Activated naive CD8-positive, alpha-beta T cell treated with anti-CD3 and anti-CD28 coated beads, Interleukin-2, amount 50 U/mL, for 24 hours (primary cell): ENCODE data around the gene ESPL1.

Experiments used
- ATAC-seq: fragments of 150-1000 bp; cut with Tn5 transposase; one replicate; pipeline ENCODE4 v1.10.0; 2021
- DNase-seq: peaks from one replicate; pipeline ENCODE4 v3.0.0; 2021
- H3K27ac Mint-ChIP-seq: one replicate; pipeline ENCODE4 v1.8.0; 2021; ENCODE audit warnings: mild to moderate bottlenecking, mixed read lengths
- H3K27me3 Mint-ChIP-seq: one replicate; pipeline ENCODE4 v1.8.0; 2021; ENCODE audit warnings: mixed read lengths
- H3K36me3 Mint-ChIP-seq: one replicate; pipeline ENCODE4 v1.8.0; 2021; ENCODE audit warnings: low read depth, mixed read lengths
- H3K4me1 Mint-ChIP-seq: one replicate; pipeline ENCODE4 v1.8.0; 2021; ENCODE audit warnings: mixed read lengths
- H3K4me3 Mint-ChIP-seq: one replicate; pipeline ENCODE4 v1.8.0; 2021; ENCODE audit warnings: mild to moderate bottlenecking, moderate library complexity, mixed read lengths
- H3K9me3 Mint-ChIP-seq: one replicate; pipeline ENCODE4 v1.8.0; 2021; ENCODE audit warnings: mixed read lengths

The ESPL1 gene

GRCh38 chr12:53225635-53226424, 42.3 kb upstream of the ESPL1 start:
- ATAC-seq (no peak), DNase-seq (no peak)
- H3K27me3 Mint-ChIP-seq: no peaks in the 10 kb centered on the region
- H3K27ac Mint-ChIP-seq: peak overlapping the region; percentile 39
- no peak overlapping the region for H3K4me3 Mint-ChIP-seq
- peaks cover 74% of the 10 kb centered on the region for H3K4me1 Mint-ChIP-seq
- no peaks in the 10 kb centered on the region for H3K9me3 Mint-ChIP-seq
- peaks cover 4% of the 10 kb centered on the region for H3K36me3 Mint-ChIP-seq

- Mint-ChIP-seq H3K4me1 (peaks cover 79% of the 10 kb centered on the region), H3K27ac (no peak overlapping the region), H3K9me3 (no peaks in the 10 kb centered on the region), H3K4me3 (no peak overlapping the region), H3K36me3 (peaks cover 4% of the 10 kb centered on the region), H3K27me3 (no peaks in the 10 kb centered on the region)
- DNase-seq (no peak), ATAC-seq (no peak)
These were observed 41.3 kb upstream of the ESPL1 start for GRCh38 chr12:53226815-53227214.

- Mint-ChIP-seq H3K27ac (no peak overlapping the region), H3K9me3 (no peaks in the 10 kb centered on the region), H3K27me3 (no peaks in the 10 kb centered on the region), H3K4me1 (peaks cover 75% of the 10 kb centered on the region), H3K4me3 (no peak overlapping the region), H3K36me3 (peaks cover 4% of the 10 kb centered on the region)
- no peak for DNase-seq
- ATAC-seq: no peak
These were observed 40.8 kb upstream of the ESPL1 start for GRCh38 chr12:53227341-53227740.

GRCh38 chr12:53227836-53228235, 40.3 kb upstream of the ESPL1 start:
- H3K9me3 Mint-ChIP-seq: no peaks in the 10 kb centered on the region
- DNase-seq (no peak), ATAC-seq (no peak)
- H3K27ac Mint-ChIP-seq: peak overlapping the region; percentile 28
- no peak overlapping the region for H3K4me3 Mint-ChIP-seq
- H3K27me3 Mint-ChIP-seq: no peaks in the 10 kb centered on the region
- H3K4me1 Mint-ChIP-seq: peaks cover 75% of the 10 kb centered on the region
- H3K36me3 Mint-ChIP-seq: peaks cover 4% of the 10 kb centered on the region

GRCh38 chr12:53229454-53229853, 38.6 kb upstream of the ESPL1 start:
- no peak for ATAC-seq
- Mint-ChIP-seq H3K27ac (peak overlapping the region; percentile 0), H3K9me3 (no peaks in the 10 kb centered on the region), H3K27me3 (peaks cover 2% of the 10 kb centered on the region), H3K4me3 (no peak overlapping the region), H3K4me1 (peaks cover 75% of the 10 kb centered on the region), H3K36me3 (peaks cover 4% of the 10 kb centered on the region)
- DNase-seq: no peak

GRCh38 chr12:53230108-53230845, 37.8 kb upstream of the ESPL1 start:
- Mint-ChIP-seq H3K4me1 (peaks cover 75% of the 10 kb centered on the region), H3K4me3 (no peak overlapping the region), H3K27me3 (peaks cover 2% of the 10 kb centered on the region), H3K36me3 (peaks cover 4% of the 10 kb centered on the region), H3K27ac (peak overlapping the region; percentile 1), H3K9me3 (no peaks in the 10 kb centered on the region)
- DNase-seq: no peak
- ATAC-seq: no peak

GRCh38 chr12:53231671-53231920, 36.5 kb upstream of the ESPL1 start:
- no peak overlapping the region for H3K27ac Mint-ChIP-seq
- peaks cover 4% of the 10 kb centered on the region for H3K36me3 Mint-ChIP-seq
- peaks cover 81% of the 10 kb centered on the region for H3K4me1 Mint-ChIP-seq
- no peaks in the 10 kb centered on the region for H3K9me3 Mint-ChIP-seq
- peak overlapping the region; percentile 68 for H3K4me3 Mint-ChIP-seq
- no peak for ATAC-seq
- peaks cover 2% of the 10 kb centered on the region for H3K27me3 Mint-ChIP-seq
- no peak for DNase-seq

GRCh38 chr12:53231921-53232645, 36.0 kb upstream of the ESPL1 start, which contains the start of gene RARG:
TSS of gene RARG (minus strand) at chr12:53232209. CDS start at chr12:53227545, 4,664 bp downstream.
- peaks cover under 1% of the 10 kb centered on the region for H3K36me3 Mint-ChIP-seq
- ATAC-seq (peak; percentile 77), DNase-seq (peak; percentile 71)
- peak within 1 kb of the TSS; percentile 83 for H3K4me3 Mint-ChIP-seq
- peaks cover 2% of the 10 kb centered on the region for H3K27me3 Mint-ChIP-seq
- no peaks in the 10 kb centered on the region for H3K9me3 Mint-ChIP-seq
- H3K4me1 Mint-ChIP-seq: peaks cover 82% of the 10 kb centered on the region
- H3K27ac Mint-ChIP-seq: peak within 1 kb of the TSS; percentile 78

GRCh38 chr12:53232646-53233461, 35.2 kb upstream of the ESPL1 start:
- H3K27ac Mint-ChIP-seq: peak overlapping the region; percentile 78
- H3K36me3 Mint-ChIP-seq: no peaks in the 10 kb centered on the region
- peak overlapping the region; percentile 83 for H3K4me3 Mint-ChIP-seq
- H3K9me3 Mint-ChIP-seq: no peaks in the 10 kb centered on the region
- H3K27me3 Mint-ChIP-seq: peaks cover 2% of the 10 kb centered on the region
- DNase-seq (no peak), ATAC-seq (peak; percentile 37)
- H3K4me1 Mint-ChIP-seq: peaks cover 84% of the 10 kb centered on the region

GRCh38 chr12:53233671-53234121, 34.4 kb upstream of the ESPL1 start:
- Mint-ChIP-seq H3K27ac (peak overlapping the region; percentile 78), H3K36me3 (no peaks in the 10 kb centered on the region), H3K27me3 (peaks cover 2% of the 10 kb centered on the region), H3K4me1 (peaks cover 77% of the 10 kb centered on the region), H3K4me3 (peak overlapping the region; percentile 43), H3K9me3 (no peaks in the 10 kb centered on the region)
- no peak for DNase-seq
- no peak for ATAC-seq

GRCh38 chr12:53234271-53234914, 33.7 kb upstream of the ESPL1 start:
- no peak for ATAC-seq
- H3K36me3 Mint-ChIP-seq: no peaks in the 10 kb centered on the region
- H3K27ac Mint-ChIP-seq: peak overlapping the region; percentile 74
- H3K9me3 Mint-ChIP-seq: no peaks in the 10 kb centered on the region
- DNase-seq: no peak
- H3K27me3 Mint-ChIP-seq: peaks cover 2% of the 10 kb centered on the region
- peaks cover 73% of the 10 kb centered on the region for H3K4me1 Mint-ChIP-seq
- peak overlapping the region; percentile 43 for H3K4me3 Mint-ChIP-seq

GRCh38 chr12:53235164-53235563, 32.9 kb upstream of the ESPL1 start:
- H3K4me3 Mint-ChIP-seq: no peak overlapping the region
- no peaks in the 10 kb centered on the region for H3K36me3 Mint-ChIP-seq
- H3K4me1 Mint-ChIP-seq: peaks cover 65% of the 10 kb centered on the region

GRCh38 chr12:53235742-53236442, 32.2 kb upstream of the ESPL1 start:
- no peak for DNase-seq
- Mint-ChIP-seq H3K27ac (peak overlapping the region; percentile 74), H3K9me3 (no peaks in the 10 kb centered on the region), H3K27me3 (peaks cover 2% of the 10 kb centered on the region), H3K4me1 (peaks cover 61% of the 10 kb centered on the region), H3K36me3 (no peaks in the 10 kb centered on the region), H3K4me3 (peak overlapping the region; percentile 51)
- ATAC-seq: peak; percentile 20

More at GRCh38 chr12:53235164-53235563, 32.9 kb upstream of the ESPL1 start:
- Mint-ChIP-seq H3K9me3 (no peaks in the 10 kb centered on the region), H3K27ac (peak overlapping the region; percentile 74), H3K27me3 (peaks cover 2% of the 10 kb centered on the region)
- DNase-seq (no peak), ATAC-seq (no peak)
